Measurements from ENCODE around the gene ABITRAM.

DNA sequence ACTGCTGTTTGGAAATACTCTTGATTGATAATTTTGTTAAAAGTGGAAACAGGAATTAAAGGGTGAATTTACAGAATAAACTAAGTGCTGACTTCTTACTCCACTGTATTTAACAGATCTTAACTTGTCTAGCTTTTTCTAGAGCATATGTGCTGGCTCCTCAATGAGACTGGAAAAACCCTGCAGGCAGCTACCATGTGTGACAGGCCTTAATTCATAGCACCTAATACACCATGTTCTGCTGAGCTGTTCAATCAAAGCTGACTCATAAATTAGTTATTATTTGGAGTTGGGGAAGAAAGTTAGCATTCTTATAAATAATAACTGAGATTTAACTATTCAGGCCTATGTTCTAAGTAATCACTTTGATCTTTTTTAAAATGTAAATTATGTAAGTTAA is 49.7 kb downstream of the ABITRAM start:
- TF ChIP-seq ZFX (IDR thresholded peaks at IDR 0.05) (no peak), EZH2phosphoT487 (IDR thresholded peaks at IDR 0.05; ENCODE audit: borderline replicate concordance) (no peak), POLR2A (IDR thresholded peaks at IDR 0.05; ENCODE audit: borderline replicate concordance, extremely low read depth, insufficient read depth, insufficient read length) (no peak), REST (IDR thresholded peaks at IDR 0.05; ENCODE audit: low read depth) (no peak), EZH2 (IDR thresholded peaks at IDR 0.05) (no peak), CBX3 (IDR thresholded peaks at IDR 0.05; ENCODE audit: low read depth) (no peak), POLR2AphosphoS5 (IDR thresholded peaks at IDR 0.05; ENCODE audit: low read depth, low read length) (no peak), RAD21 (IDR thresholded peaks at IDR 0.05; ENCODE audit: low read depth) (no peak), CEBPB (IDR thresholded peaks at IDR 0.05; ENCODE audit: low read depth) (no peak), SIN3A (IDR thresholded peaks at IDR 0.05; ENCODE audit: low read depth) (no peak)
- TF ChIP-seq, protein P1, sequence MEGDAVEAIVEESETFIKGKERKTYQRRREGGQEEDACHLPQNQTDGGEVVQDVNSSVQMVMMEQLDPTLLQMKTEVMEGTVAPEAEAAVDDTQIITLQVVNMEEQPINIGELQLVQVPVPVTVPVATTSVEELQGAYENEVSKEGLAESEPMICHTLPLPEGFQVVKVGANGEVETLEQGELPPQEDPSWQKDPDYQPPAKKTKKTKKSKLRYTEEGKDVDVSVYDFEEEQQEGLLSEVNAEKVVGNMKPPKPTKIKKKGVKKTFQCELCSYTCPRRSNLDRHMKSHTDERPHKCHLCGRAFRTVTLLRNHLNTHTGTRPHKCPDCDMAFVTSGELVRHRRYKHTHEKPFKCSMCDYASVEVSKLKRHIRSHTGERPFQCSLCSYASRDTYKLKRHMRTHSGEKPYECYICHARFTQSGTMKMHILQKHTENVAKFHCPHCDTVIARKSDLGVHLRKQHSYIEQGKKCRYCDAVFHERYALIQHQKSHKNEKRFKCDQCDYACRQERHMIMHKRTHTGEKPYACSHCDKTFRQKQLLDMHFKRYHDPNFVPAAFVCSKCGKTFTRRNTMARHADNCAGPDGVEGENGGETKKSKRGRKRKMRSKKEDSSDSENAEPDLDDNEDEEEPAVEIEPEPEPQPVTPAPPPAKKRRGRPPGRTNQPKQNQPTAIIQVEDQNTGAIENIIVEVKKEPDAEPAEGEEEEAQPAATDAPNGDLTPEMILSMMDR (IDR thresholded peaks at IDR 0.05 in 2 of 3, conservative IDR thresholded peaks at IDR 0.05 in 1 of 3; ENCODE audit: borderline replicate concordance in 1 of 3, insufficient read depth in 1 of 3, low read depth in 2 of 3, low read length in 2 of 3), result no peak

All from HCT116 (cell line).